D341Med (cell line): Measurements from ENCODE around the gene METRNL.

ENCODE experiments used
- DNase-seq: peaks from one replicate; pipeline ENCODE4 v3.0.0; 2012; ENCODE audit warnings: low spot score

The METRNL gene

DNA sequence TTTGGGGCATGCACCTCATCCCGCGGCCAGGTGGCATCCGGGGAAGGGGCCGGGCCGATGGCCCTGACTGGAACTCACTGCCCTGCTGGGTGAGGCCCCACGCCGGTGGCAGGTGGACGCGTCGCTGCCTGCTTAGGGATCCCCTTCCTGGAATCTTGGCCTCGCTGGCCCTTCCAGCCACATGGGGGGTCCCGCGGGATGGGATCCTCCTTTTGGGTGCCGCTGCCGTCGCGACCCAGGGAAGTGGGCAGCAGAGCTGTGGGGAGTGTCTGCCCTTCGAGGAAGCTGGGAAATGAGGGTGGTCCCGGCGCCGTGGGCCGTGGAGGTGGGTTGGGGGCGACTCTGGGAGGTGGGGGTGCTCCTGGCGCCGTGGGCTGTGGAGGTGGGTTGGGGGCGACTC is 12.8 kb downstream of the METRNL start:
- DNase-seq: no peak

DNA sequence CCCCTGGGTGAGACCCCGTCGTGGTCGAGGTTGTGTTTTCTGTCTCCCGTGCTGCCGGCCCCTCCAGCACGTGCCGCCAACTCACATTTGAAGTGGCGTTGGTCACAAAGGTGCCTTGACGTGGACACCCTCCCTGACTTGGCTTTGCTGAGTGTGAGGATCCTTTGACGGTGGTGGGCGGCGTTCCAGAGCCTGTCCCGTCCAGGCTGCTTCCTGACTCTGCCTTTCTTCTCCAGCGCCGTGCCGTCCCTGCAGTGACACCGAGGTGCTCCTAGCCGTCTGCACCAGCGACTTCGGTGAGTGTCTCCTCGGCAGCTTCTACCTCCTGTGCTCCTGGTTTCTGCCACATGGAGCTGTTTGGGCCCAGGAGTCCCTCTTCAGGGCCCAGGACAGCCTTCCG is 13.5 kb downstream of the METRNL start:
- DNase-seq: no peak

DNA sequence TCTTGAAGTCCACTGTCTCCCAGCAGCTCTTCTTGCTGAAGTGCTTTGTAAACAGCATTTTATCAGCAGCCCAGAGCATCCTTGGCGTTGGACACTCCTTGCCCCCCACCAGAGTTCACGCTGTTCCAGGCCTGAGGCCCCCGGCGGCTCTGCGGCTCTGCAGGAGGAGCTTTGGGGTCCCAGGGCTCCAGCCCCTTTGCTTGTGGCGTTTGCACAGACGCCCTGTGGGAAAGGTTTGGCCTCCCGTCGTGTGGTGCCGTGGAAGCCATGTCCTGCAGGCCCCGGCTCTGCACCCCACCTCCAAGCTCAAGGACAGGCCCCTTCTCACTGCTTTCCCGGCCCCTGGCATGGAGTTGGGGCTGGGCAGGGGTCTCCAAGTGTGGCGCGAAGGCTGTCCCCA is 14.1 kb downstream of the METRNL start:
- no peak for DNase-seq

DNA sequence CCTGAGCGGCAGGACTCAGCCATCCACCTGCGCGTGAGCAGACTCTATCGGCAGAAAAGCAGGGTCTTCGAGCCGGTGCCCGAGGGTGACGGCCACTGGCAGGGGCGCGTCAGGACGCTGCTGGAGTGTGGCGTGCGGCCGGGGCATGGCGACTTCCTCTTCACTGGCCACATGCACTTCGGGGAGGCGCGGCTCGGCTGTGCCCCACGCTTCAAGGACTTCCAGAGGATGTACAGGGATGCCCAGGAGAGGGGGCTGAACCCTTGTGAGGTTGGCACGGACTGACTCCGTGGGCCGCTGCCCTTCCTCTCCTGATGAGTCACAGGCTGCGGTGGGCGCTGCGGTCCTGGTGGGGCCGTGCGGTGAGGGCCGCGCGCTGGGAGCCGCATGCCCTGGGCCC is 14.9 kb downstream of the METRNL start:
- DNase-seq: no peak

DNA sequence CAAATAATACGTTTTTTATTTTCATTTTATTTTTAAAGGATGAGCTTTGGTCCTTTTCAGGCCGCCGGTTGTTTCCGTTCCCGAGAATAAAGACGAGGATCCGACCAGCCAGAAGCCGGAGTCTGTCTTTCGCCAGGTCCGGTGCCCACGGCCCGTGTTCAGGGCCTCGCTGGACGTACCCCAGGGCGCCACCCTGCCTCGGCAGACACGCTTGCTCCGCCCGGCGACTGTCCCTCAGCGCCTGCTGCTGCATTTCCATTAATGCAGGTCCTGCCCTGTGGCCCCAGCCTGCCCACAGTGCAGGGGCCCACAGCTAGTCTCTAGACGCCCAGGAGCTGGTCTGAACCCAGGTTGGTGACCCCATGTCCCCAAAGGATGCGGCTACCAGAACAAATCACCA is 15.6 kb downstream of the METRNL start:
- DNase-seq: no peak

DNA sequence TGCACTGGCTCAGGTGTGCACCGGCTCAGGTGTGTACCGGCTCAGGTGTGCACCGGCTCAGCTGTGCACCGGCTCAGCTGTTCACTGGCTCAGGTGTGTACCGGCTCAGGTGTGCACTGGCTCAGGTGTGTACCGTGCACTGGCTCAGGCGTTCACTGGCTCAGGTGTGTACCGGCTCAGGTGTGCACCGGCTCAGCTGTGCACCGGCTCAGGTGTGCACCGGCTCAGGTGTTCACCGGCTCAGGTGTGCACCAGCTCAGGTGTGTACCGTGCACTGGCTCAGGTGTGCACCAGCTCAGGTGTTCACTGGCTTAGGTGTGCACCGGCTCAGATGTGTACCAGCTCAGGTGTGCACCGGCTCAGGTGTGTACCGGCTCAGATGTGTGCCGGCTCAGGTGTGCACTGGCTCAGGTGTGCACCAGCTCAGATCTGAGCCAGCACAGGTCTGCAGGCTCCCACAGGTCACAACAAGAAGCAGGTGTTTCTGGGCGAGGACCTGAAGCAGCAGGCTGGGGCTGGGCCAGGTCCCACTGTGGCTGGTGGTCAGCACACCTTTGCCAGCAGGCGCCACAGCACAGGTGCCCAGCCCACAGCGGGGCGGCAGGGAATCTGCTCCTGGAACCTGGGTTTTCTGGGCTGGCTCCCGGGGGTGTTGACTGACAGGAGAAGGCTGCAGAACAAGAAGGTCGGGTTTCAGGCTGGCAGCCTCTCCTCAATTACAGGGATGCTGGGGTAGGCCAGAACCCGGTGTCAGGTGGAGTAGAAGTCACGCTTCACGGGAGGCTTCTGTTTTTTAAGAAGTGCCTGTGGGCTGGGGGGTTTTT is 17.2 kb downstream of the METRNL start:
- no peak for DNase-seq

DNA sequence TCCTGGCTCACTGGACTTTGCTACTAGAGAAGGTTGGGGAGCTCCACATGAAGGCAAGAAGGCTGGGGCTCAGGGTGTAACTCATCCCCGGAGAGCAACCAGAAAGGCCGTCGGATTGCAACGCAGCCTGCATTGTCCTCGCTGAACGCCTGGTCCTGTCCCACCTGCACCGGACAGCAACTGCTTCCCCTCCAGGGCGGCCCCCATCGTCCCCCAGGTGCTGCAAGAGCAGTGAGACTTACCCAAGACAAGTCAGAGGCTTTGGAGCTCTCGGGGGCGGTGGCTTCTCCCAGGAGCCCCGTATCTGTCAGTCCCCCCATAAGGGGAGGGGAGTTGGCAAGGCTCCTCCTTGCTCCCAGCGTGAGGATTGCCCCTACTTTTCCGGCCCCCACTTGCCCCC is 18.4 kb downstream of the METRNL start:
- DNase-seq: no peak

DNA sequence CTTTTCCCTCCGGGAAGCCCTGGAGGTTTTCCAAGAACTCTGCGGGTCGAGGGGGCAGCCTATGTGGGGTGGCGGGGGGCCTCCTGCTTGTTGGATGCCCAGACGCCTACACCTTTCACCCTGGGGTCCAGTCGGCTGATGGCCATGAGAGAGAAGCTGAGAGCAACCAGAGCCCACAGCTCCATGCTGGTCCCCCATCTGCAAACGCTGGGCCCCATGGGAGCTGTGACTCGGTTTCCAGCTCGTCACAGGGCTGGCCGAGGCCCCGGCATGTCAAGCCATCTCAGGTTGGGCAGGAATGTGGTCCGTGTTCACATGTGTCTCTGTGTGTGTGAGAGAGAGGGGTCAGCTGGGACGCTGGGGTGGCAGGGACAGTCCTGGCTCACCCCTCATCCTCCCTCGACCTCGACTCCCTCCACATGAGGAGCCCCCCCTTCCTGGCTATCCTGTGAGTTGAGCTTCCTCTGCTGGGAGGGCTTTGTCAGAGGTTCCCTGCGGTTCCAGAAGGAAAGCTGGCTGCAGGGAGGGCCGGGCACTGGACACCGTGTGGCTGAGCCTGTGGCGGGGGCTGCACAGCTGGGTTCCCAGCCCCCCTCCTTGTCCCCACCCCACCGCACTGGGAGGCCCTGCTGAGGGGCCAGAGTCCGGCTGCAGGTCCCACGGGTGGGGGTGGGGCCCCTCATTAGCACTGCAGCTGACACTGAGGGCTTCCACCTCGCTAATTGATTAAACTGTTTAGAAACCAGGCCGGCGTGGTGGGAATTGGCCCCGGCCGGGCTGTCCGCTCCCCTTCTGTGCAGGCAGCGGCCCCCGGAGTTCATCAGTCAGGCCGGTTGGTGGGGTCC is 19.1 kb downstream of the METRNL start:
- DNase-seq: no peak

DNA sequence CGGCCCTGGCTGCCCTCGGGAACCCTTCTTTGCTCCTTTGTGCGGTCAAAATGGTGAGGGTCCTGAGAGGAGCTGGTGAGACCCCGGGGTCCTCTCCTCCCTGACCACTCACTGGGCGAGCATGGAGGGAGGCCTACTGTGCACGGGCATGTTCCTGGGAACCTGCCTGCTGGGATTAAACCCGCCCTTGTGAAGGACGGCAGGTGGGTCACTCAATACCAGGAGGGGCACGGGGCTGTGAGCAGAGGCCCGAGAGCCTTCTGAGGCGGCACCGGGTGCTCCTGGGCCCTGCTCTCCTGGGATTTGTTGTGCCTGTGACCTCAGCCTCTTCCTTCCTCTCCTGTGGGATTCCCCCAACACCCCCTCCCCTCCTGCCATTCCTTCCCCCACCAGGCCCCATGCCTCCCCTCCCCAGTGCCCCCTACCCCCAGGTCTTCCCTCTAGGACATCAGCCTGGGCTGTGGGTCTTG is 19.7 kb downstream of the METRNL start:
- DNase-seq: no peak

DNA sequence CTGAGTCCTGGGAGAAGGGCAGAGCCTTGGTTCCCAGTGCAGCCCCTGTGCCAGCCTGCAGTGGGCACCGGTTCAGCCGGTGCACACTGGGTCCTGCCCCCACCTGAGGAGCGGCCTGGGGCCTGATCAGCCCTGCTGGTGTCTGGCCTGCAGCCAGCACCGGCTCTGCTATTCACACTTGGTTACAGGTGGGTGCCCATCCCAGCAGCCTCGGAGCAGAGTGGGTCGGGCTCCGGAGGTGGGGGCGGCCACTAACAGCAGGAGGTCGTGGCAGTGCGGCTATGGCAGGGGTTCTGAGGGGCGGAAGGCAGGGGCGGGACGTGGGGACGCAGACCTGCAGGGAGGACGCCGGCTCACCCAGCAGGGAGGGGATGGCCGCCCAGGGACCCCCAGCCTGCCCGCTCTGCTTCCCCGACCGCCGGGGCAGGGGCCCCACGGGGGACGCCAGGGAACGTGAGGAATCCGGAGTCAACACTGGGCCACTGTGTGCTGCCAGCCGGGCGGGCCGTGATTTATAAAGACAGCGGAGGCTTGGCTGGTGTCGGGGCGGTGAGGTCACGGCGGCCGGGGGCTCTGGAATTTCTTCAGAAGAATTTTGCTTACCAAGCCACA is 20.3 kb downstream of the METRNL start:
- no peak for DNase-seq

DNA sequence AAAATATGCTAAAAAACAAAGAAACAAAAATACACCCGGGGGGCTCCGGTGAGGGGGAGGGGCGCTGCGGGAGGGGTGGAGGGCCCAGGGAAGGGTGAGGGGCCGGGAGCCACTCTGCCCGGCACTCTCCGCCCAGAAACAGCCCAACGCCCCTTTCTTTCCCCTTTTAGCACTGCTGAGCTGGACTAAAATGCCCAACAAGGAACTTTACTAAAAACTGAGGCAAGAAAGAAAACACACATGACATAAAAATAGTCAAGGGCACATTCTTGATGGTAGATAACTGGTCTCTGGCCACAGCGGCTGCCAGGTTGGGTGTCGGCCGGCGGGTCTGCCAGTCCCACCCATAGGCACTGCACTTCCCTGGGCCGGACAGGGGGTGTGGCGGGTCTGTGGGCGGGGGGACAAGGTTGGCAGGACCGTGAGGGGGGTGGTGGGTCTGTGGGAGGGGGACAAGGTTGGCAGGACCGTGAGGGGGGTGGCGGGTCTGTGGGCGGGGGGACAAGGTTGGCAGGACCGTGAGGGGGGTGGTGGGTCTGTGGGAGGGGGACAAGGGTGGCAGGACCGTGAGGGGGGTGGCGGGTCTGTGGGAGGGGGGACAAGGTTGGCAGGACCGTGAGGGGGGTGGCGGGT is 20.9 kb downstream of the METRNL start:
- DNase-seq: no peak

DNA sequence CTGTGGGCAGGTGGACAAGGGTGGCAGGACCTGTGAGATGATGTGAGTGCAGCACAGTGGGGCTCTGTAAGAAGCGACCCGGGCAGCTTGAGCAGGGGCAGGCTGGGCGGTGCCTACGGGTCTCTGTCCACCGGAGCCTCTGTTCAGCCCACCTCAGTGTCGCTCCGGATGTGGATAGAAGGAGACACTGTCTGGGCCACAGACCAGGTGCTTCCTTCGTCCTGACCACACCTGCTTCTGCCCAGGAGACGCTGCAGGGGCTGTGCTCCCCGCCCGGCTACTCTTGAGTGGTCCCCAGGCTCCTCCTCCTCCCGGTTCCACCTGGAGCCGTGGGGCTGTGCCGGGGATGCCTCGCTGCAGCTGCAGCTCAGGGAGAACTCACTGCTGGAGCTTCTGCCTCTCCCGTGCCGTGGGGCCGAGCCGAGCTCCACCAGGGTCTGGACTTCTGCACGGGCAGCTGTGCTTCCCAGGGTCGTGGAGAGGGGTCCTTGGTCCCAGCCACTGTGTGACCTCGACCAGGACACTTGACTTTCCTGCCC is 21.5 kb downstream of the METRNL start:
- no peak for DNase-seq

DNA sequence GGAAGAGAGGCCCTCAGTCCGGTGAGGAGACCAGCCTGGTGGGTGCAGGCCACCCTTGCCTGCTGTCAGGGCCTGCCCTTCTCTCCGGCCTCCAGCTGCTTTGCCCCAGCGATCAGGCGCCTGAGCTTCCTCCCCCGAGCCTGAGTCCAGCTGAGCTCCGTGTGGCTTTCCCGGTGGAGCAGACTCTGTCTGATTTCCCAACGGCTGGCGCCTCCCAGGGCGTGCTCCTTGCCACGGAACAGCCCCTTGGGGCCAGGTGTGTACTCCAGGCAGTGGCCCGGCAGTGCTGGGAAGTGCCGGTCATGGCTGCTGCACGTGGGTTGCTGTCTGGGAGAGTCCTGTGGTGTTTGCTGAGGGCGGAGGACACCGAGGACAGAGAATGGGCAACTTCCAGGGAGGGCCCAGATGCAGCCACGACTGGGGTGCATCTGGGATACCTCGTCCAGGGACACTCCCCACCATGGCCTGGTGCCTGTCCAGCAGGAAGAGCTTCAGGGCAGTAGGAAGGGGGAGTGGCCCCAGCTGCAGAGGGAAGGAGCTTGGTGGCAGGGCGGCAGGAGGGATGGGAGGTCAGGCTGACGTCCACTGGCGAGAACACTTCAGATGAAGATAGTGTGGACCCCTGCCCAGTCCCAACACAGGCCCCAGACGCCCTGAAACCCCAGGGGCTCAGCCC is 22.5 kb downstream of the METRNL start:
- DNase-seq: no peak

DNA sequence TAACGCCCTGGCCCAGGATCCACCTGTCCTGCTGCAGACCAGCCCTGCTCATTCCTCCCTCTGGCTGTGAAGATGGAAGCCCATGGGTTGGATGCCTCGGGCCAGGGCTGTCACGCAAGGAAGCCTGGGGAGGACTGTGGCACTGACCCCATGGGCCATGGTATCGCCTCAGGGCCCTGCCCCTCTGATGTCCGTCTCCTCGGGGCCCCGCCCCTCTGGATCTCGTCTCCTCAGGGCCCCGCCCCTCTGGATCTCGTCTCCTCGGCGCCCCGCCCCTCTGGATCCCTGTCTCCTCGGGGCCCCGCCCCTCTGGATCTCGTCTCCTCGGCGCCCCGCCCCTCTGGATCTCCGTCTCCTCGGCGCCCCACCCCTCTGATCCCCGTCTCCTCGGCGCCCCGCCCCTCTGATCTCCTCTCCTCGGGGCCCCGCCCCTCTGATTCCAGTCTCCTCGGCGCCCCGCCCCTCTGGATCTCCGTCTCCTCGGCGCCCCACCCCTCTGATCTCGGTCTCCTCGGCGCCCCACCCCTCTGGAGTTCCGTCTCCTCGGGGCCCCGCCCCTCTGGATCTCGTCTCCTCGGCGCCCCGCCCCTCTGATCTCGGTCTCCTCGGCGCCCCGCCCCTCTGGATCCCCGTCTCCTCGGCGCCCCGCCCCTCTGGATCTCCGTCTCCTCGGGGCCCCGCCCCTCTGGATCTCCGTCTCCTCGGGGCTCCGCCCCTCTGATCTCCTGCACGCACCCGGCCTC is 24.0 kb downstream of the METRNL start:
- DNase-seq: no peak

DNA sequence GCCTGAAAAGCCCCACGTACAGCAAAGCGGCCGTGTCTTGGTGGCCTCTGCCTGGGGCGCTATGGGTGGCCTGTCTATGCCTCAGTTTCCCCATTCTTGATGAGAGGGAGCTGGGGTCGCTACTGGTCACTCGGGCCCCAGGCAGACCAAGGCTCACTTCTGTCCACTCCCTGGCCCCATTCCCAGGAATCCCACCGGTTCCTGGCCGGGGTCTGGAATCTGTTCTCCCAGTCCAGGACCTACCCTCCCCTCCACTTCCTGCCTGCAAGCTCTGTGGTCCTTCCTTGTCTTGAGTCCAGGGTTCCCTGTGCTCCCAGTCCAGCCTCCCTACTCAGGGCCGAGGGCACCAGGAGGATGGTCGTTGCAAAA is 24.5 kb downstream of the METRNL start:
- DNase-seq: no peak

DNA sequence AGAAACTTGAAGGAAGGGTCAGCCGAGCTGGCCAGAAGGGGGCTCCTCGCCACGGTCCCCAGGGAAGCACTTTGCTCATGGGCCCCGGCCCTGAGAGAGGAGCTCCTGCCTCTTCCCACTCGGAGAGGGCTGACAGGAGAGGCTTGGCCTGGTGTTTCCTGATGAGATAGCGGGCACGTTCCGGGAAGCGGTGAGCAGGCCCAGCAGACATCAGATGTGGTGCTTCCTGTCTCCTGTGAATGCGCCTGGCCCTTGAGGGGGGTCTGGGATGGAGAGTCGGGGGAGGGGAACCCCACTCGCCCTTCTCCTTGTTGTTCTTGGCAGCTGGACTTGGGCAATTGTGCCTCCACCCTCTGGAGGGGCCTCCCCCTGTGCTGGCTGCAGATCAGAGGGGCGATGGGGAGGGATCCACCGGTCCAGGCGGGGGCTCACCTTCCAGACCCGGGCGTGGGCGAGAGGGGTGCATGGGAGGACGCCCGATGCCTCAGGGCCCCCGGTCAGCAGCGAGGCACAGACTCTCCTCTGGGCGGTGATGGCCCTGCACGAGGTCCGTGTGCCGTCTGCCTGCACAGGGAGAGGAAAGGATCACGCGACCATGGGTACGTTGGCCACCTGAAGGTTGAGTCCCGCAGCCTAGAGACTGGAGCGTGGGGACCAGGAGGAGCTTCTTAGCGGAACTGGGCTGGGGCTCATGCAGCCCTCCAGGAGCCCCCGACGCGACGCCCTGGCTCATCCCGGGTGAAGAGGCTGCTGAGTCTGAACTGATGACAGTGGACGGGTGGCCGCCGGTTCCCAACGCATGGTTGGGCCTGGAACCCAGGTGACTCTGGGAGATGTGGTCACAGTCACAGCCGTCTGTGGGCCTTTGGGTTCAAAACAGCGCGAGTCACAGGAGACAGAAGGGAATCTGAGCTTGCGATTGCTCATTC is 25.4 kb downstream of the METRNL start:
- DNase-seq: no peak

DNA sequence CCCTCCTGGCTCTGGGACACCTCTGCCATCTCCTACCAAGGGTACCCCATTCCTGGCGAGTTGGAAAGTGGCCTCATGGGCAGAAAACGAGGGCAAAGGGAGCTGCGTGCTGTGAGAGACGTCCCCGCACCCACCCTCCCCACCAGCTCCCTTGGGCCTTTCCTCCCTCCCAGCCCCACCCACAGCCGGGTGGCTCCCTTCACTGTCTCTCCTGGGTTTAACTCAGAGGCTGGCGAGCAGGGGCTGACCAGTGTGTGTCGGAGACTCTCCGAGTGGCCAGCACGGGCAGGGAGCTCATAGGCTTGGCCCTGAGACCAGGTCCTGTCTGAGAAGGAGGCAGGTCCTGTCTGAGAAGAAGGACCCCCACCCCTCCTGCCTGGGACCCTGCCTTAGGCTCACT is 26.1 kb downstream of the METRNL start:
- no peak for DNase-seq

DNA sequence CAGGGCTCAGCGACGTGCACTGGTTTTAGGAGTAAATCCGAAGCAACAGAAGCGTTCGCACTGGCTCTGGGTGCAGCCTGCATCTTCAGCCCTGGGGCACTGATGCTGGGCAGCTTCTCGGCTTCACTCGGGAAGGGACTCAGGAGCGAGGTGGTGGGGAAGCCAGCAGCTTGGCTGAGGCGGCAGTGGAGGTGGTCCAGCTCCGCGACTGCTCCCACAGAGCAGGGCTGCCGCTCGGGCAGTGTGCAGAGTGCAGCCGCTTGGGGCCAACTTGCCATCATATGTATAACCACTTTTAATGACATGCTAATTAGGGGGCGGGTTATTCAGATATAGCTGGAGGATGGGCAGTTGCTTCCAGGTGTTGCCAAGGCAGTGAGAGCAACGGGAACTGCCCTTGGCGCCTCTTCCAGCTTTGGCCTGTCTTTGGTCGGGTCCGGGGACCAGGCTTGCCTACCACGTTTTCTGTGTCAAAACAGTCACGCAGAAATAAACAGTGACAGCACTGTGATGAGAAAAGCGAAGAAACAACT is 26.7 kb downstream of the METRNL start:
- DNase-seq: no peak

DNA sequence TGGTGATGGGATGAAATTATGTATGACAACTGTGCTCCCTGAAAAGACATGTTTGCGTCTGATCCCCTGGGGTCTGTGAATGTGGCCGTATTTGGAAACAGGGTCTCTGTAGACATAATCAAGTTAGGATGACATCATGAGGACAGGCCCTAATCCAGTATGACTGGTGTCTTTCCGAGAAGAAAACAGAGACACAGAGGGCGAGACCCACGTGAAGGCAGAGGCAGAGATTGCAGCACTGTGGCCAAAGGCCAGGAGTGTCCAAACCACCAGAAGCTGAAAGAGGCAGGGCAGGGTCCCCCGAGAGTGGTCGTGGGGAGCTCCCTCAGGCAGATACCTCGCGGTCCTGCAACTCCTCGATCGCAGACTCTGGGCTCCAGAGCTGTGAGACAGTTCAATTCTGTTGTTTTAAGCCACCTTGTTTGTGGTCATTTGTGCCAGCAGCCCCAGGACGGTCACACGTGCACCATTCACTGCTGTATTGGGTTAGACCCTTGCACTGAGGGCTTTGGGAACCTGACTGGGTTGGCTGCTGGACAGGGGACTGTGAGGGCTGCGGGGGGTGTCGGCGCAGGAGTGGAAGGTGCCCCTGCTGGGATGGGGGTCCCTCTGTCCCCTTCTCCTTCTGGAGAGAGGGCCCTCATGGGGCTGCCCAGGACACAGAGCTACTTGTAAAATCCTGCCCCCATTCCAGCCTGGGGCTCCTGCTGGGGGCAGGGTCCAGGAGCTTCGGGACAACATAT is 27.7 kb downstream of the METRNL start:
- no peak for DNase-seq
